GM18858 (cell line): ENCODE measurements around the gene TRIO.
"Not testable (repeated sequence)": the region's sequence is repeated elsewhere in the genome, so short reads cannot be mapped to it uniquely, and the experiment has no call there.

Experiments
- ATAC-seq: cut with Tn5 transposase; IDR thresholded peaks from one replicate; pipeline ENCODE4 v1.9.1; 2021; ENCODE audit not compliant: unreplicated experiment

TRIO gene

DNA sequence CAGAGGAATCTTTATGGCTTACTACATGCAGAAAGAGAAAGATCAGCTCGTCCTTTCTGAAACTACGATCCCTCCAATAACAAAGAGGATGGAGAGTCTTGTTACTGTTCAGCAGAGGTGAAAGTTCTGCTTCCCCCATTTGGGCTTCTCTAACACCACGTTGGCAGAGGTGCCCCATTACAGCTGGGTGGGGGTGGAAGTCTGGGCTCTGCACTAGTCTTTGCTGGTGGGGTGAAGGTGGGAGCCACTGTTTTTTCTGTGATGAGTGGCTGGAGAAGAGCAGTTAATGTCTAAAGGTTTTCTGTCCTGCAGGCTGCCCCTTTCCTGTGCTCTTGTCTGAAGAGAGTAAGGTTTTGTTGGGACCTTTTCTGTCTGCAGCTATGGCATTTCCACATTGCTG lies 373.8 kb downstream of the TRIO start:
- ATAC-seq, result no peak

DNA sequence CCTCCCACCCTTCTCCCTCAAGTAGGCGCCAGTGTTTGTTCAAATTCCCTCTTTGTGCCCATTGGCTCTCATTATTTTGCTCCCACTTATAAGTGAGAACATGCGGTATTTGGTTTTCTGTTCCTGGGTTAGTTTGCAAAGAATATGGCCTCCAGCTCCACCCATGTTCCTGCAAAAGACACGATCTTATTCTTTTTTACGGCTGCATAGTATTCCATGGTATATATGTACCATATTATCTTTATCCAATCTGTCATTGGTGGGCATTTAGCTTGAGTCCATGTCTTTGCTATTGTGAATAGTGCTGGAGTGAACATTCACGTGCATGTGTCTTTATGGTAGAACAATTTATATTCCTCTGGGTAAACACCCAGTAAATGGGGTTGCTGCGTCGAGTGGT lies 375.5 kb downstream of the TRIO start:
- no peak for ATAC-seq

DNA sequence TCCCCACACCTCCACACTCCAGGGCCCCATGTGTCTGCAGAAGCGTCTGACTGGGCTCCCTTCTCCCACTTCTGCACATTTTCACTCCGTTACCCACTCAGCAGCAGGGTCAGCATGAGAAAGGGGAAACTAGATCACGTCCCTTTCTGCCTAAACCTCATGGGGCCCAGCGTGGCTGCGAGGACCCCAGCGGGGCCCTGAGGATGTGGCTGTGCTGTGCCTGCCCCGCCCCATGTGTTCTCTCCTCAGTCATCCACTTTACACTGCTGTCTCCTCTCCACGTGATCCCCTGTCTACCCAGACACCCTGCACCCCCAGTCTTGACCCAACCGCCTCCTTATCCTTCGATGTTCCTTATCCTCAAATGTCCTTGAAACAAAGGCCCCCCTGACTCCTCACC lies 378.6 kb downstream of the TRIO start:
- ATAC-seq, result no peak

DNA sequence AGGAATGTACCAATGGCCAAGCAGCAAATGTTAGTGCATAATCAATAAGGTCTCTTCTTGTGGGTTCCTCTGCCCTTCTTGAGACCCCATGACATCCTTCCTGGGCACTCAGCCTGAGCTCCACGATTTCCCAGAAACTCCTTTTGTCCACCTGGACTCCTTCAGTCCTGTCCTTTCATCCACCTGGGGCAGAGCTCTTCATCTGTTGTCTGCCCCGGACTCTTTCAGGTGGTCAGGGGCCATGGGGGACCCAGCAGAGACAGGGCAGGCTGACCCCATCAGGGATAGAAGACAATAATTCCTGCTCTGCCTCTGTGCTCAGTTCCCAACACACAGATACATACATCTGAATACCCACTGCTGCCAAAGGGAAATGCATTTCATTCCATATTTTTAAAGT lies 379.6 kb downstream of the TRIO start:
- no peak for ATAC-seq

DNA sequence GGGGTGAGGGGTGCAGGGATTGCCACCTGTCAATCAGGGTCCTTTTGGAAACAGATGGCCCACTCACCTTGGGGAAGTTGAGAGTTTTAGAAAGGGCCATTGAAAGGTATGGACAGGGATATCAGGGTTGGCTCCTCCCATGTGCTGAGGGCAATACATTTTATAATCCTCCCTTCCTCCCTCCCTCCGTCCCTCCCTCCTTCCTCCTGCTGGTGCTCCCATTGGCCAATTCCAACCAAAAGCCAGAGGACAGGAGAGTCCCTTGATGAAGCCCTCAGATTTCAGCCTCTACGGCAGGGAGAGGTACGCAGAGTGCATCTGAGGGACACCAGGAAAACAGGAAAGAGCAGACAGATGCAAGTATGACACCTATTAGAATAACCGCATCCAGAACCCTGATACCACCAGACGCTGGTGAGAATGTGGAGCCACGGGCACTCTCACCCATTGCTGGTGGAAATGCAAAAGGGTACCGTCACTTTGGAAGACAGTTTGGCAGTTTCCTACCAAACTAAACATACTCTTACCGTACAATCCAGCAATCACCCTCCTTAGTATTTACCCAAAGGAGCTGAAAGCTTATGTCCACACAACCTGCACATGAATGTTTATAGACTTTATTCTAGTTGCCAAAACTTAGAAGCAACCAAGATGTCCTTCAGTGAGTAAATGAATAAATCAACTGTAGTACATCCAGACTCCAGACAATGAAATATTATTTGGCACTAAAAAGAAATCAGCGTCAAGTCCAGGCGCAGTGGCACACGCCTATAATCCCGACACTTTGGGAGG lies 380.3 kb downstream of the TRIO start:
- no peak for ATAC-seq

DNA sequence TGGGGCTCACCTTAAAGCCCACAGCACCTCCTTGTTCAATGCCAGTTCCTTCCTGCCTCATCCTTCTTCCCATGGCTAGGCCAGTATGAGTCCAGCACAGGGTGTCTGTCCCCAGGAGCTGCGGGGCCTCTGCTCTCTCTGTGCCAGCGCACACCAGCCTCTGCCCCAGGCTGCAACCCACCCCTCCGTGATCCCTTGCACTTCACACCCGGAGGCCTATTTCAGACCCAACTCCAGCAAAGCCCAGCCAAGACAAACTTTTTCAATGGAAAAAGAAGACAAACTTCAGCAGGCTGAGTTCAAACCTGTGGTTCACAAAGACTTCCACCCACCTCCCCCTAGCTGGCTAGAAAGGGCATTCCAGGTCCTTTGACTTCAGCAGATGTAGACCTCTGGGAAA lies 382.3 kb downstream of the TRIO start:
- no peak for ATAC-seq

DNA sequence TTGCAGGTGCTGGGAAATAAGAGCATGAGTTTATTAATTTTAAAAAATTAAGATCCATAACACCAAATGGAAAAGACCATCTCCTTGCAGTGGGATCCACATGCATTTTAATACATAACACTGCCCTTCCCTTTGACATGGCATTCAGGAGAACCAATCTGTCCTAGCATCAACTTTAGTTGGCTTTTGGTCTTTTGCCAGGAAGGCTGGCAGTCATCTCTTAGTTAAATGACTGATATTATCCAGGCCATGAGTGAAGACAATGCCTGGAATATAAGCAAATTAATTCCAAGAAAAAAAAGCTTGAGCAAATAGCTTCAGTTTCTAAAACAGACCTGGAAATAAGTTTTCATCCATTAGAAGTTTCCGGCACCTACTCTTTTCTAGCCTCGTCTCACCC lies 383.4 kb downstream of the TRIO start:
- no peak for ATAC-seq

DNA sequence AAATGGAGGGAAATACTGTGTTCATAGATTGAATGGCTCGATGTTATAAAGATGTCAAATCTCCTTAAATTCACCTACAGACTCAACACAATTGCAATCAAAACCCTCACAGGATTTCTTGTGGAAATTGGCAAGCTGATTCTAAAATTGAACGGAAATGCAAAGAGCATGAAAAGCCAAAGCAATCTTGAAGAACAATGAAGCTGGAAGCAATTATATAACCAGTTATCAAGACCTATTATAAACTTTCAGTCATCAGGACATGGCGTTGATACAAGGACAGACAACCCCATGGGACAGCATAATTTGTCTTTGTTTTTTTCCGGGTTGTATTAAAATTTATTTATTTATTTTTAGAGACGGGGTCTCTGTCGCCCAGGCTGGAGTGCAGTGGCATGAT lies 385.0 kb downstream of the TRIO start:
- no peak for ATAC-seq

DNA sequence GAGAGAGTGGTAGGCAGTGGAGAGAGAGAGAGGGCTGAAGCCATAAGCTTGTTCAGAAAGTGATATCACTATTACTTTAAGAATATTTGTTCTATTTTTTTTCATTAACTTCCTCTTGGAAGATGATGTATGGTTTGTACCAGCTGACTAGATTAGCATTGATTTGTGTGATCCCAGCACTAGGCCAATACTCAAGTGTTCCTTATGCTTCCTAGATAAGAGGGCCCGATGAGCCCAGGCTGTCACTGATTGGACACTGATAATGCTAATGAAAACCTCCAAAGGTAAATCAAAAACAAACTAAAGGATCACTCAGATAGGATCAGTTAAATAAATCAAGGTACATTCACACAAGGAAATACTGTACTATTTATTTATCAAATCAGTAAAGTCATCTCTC lies 385.8 kb downstream of the TRIO start:
- ATAC-seq, result no peak

DNA sequence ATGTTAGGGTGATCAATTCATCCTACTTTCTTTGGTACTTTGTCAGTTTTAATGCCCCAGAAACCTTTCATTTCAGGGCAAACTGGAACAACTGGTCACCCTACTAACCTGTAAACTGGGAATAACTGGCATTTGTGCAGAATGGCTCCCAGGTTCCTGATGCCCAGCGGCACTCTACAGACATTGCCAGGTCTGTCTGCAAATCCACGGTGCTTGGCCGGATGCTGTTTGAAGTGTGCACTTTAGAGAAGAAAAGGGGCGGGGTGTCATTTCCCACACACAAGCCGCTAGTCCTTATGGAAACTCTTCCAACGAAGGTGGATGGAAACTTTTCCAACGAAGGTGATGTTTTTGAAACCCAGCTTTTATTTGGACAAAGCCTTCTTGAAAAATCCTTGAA lies 388.5 kb downstream of the TRIO start:
- no peak for ATAC-seq

DNA sequence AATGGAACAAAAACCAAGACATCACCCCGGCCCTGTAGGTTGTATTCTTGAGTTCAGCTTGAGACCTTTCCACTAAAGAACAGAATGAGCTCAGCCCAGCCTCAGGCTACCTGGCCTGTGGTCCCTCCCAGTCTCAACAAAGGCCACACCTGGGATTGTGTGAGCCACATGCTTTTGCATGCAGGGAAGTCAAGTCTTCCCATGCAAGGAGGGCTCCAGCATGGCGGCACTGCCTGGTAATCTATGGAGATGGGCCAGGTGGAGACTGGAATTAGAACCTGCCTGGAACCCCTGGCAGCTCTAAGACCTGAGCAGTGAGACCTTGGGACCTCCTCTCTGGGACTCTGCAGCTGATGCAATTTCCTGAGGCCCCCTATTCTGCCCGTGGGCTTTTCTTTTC lies 389.0 kb downstream of the TRIO start:
- no peak for ATAC-seq

DNA sequence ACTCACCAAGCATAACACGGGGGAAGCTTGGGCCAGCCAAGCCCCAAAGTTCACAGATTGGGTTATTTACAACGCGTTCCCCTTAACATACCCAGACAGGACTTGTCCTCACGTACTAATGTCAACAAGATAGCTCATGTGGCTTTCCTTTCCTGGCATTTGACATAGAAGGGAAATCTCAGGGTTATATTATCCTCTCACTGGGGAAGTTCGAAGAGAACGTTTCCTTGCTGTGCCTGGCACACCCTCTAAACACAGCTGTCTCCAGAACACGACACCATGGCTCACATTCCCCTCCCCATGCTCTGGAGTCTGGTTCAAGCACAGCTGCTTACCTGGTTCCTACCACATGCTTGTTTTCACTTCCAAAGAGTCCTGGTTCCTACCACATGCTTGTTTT lies 391.6 kb downstream of the TRIO start:
- no peak for ATAC-seq

DNA sequence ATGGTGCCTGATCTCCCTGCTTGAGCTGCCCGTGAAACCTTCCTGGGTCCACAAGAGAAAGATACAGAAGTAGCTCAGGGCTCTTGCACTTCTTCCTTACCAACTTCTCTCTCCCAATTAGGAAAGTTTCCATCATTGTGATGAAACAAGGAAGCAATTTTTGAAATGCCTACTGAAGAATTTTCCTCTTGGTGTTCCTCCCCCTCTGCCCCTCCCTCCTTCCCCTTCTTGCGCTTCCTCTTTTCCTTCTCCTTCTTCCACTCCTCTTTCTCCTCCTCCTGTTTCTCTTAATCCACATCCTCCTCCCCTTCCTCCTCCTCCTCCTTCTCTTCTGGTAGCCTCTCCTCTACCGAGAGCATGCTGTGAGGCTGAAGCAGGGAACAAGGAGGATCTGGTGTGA lies 402.2 kb downstream of the TRIO start:
- ATAC-seq, result no peak

DNA sequence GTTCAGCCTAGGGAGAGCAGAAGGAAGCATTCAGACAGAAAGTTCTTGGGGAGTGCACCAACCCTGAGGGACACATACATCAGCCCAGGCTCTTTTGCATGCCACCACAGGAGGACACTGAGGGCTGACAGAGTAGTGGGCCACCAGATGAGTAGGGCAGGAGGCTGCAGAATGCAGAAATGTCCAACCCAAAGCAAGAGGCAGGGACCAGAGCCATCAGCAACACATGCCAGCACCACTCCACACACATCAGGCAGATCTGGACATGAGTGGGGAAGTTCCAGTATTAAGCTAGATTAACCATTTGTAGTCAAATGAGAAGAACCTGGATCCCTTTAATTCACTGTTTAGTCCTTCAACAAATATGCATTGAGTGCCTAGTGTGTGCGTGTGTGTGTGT lies 402.7 kb downstream of the TRIO start:
- no peak for ATAC-seq

DNA sequence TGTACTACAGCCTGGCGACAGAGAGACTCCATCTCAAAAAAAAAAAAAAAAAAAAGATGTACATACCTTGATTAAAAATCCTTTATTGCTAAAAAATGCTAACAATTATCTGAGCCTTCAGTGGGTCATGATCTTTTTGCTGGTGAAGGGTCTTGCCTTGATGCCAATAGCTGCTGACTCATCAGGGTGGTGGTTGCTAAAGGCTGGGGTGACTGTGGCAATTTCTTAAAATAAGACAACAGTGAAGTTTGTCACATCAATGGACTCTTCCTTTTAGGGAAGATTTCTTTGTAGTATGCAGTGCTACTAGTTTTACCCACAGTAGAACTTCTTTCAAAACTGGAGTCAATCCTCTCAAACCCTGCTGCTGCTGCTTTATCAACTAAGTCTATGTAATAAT lies 404.5 kb downstream of the TRIO start:
- no peak for ATAC-seq

DNA sequence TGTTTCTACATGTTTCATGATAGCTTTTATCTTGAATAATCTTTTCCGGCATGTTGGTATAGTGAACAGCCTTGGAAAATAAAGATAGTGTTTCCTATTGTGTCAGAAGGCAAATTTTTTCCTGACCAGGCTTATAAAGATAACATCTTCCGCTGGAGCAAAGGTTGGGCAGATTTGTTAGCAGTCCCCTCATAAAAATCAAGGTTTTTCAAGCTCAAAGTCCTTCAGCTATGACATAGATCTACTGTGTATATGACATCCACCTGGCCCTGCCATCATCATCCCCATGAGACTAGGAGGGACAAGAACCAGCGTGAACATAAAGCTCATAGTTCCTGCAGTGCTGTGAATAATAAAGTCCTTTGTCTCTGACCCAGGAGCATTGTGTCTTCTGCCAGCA lies 408.1 kb downstream of the TRIO start:
- no peak for ATAC-seq

DNA sequence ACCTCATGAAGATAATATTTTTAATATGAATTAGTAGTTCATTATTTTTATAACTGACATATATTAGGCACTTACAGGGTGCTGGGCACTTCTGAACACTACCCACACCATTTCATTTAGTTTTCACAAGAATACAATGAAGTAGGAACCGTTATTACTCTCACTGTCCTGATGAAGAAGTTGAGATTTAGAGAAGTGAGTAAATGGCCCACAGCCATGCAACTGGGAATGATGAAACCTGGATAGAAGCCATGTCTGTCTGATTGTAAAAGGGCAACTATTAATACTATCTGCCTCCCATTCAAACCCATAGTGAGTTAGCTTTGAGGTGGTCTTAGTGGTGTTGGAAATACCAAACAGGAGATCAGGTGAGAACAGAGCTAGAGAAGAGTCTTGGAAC lies 408.9 kb downstream of the TRIO start:
- no peak for ATAC-seq

DNA sequence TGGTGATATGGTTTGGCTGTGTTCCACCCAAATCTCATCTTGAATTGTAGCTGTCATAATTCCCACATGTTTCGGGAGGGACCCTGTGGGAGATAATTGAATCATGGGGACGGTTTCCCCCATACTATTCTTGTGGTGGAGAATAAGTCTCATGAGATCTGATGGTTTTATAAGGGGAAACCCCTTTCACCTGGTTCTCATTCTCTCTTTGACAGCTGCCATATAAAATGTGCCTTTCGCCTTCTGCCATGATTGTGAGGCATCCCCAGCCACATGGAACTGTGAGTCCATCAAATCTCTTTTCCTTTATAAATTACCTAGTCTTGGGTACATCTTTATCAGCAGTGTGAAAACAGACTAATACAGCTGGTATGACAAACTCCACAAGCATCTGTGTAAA lies 411.1 kb downstream of the TRIO start:
- ATAC-seq, result not testable (repeated sequence)

DNA sequence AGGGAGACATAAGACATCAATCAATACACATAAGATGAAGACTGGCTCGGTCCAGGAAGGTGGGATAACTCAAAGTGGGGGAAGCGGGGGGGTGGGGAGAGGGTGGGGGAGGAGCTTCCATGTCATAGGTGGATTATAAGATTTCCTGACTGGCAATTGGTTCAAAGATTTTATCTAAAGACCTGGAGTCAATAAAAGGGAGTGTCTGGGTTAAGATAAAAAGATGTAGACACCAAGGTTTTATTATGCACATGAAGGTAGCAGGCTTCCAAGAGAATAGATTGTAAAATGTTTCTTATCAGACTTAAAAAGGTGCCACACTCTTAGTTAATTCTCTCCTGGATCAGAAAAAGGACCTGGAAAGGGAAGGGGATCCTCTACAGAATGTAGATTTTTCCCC lies 412.9 kb downstream of the TRIO start:
- no peak for ATAC-seq

DNA sequence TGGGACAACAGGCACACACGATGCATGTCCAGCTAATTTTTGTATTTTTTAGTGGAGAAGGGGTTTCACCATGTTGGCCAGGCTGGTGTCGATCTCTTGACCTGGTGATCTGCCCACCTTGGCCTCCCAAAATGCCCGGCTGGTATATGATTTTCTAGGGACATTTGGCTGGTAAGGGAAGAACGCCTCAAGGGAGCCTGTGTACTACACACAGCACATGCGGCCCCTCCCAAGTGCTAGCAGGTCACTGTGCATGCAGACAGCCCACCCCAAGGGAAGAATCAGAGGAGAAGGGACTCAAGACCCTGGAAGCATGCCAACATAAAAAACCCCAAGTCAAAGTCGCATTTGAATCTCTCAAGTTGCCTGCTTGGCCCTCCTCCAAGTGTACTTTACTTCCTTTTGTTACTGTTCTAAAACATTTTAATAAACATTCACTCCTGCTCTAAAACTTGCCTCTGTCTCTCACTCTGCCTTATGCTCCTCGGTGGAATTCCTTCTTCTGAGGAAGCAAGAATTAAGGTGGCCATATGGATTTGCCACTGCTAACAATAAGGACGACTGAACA lies 414.1 kb downstream of the TRIO start:
- ATAC-seq, result no peak

DNA sequence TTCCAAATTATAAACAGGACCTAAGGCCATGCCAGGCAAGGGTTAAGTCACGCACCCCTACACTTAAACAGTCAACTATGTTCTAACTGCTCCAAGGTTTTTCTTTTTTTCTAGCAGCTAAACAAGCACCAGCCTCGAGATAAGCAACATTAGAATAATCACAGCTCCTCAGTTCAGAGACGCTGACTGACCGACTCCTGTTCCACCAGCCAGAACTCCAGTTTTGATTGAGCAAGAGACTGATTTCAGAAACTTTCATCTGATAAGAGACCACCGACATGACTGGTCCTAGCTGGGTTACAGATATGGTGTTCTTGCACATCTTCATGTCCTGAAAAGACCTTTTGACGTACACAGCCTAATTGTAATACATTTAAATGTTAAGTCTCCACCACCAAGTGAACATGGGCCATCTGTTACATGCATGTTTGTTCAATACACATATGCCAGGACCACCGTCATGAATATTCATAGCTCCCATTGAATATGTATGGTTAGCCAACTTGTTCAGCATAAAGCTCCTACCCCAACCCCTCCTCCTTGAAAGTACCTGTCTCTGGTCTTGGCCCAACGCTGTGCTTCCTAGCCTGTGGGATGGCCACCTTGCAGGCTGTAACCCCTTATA lies 414.8 kb downstream of the TRIO start:
- ATAC-seq, result no peak
